ENCODE results near the gene GAPDH.

- TF ChIP-seq CTCF (IDR thresholded peaks at IDR 0.05) (no peak), EZH2 (IDR thresholded peaks at IDR 0.05; ENCODE audit: borderline replicate concordance, insufficient read depth, low read depth, low read length, poor library complexity, severe bottlenecking) (no peak)
Observed at GRCh38 chr12:6530576-6531260, 3.6 kb upstream of the GAPDH start.

Measured in B cell (primary cell).